Measurements from ENCODE around the gene TAF1D.

TAF1D gene

GRCh38 chr11:93746101-93746500, 4.8 kb upstream of the TAF1D start:
- no peak for DNase-seq

GRCh38 chr11:93745005-93745755, 3.9 kb upstream of the TAF1D start:
- peak; percentile 39 for DNase-seq

GRCh38 chr11:93744669-93745004, 3.3 kb upstream of the TAF1D start:
- no peak for DNase-seq

GRCh38 chr11:93743291-93743690, 2.0 kb upstream of the TAF1D start:
- no peak for DNase-seq

- DNase-seq = no peak
Measured at GRCh38 chr11:93741882-93742226, 559 bp upstream of the TAF1D start.

GRCh38 chr11:93740730-93741093, 583 bp downstream of the TAF1D start:
- DNase-seq = no peak

GRCh38 chr11:93740031-93740729, 1.1 kb downstream of the TAF1D start:
- DNase-seq = peak; percentile 32

- no peak for DNase-seq
Measured at GRCh38 chr11:93738647-93739081, 2.6 kb downstream of the TAF1D start.

GRCh38 chr11:93737904-93738612, 3.2 kb downstream of the TAF1D start:
- DNase-seq = no peak

GRCh38 chr11:93736129-93736528, 5.2 kb downstream of the TAF1D start:
- DNase-seq = no peak

GRCh38 chr11:93735627-93736026, 5.7 kb downstream of the TAF1D start:
- DNase-seq = no peak

- DNase-seq = no peak
Measured at GRCh38 chr11:93734427-93735222, 6.7 kb downstream of the TAF1D start.

GRCh38 chr11:93733474-93733873, 7.8 kb downstream of the TAF1D start:
- no peak for DNase-seq

GRCh38 chr11:93732237-93732892, 8.9 kb downstream of the TAF1D start:
- no peak for DNase-seq

GRCh38 chr11:93730108-93731107, 10.9 kb downstream of the TAF1D start:
- DNase-seq = no peak

GRCh38 chr11:93729129-93729616, 12.1 kb downstream of the TAF1D start:
- DNase-seq = no peak

GRCh38 chr11:93728792-93729128, 12.5 kb downstream of the TAF1D start:
- DNase-seq = no peak

- no peak for DNase-seq
Measured at GRCh38 chr11:93727985-93728791, 13.1 kb downstream of the TAF1D start.

GRCh38 chr11:93724089-93724488, 17.2 kb downstream of the TAF1D start:
- DNase-seq = no peak

- DNase-seq = no peak
Measured at GRCh38 chr11:93720522-93720921, 20.8 kb downstream of the TAF1D start.

All from retina (tissue), 1 donor.